PFSK-1 (cell line): Measurements from ENCODE around the gene SHLD1.

Source experiments
- FOXP2 ChIP-seq: optimal IDR thresholded peaks from 2 replicates; pipeline ENCODE3; 2011; ENCODE audit warnings: borderline replicate concordance, control low read depth, inconsistent platforms; ENCODE audit not compliant: insufficient read depth; ENCODE audit errors: extremely low read length, extremely low read depth
- POLR2AphosphoS5 ChIP-seq: IDR thresholded peaks from 2 replicates; pipeline ENCODE4 v1.6.1; 2012; ENCODE audit warnings: low read depth, mild to moderate bottlenecking, control low read depth, low read length, moderate library complexity
- SIN3A ChIP-seq: IDR thresholded peaks from 2 replicates; pipeline ENCODE4 v1.6.1; 2012; ENCODE audit warnings: mild to moderate bottlenecking, low read length, moderate library complexity, borderline replicate concordance; ENCODE audit not compliant: insufficient read depth
- TAF1 ChIP-seq: IDR thresholded peaks from 2 replicates; pipeline ENCODE4 v1.6.1; 2012; ENCODE audit warnings: low read length, control low read depth, borderline replicate concordance; ENCODE audit not compliant: insufficient read depth
- TF ChIP-seq, protein P1 (sequence below), 2 experiments: IDR thresholded peaks; 2 replicates each; pipeline versions ENCODE4 v1.6.1 to v1.8.0; 2011 to 2012; ENCODE audit warnings: low read depth in 2 of 2, low read length in 2 of 2, control low read depth in 1 of 2, inconsistent platforms in 1 of 2, mild to moderate bottlenecking in 1 of 2, moderate library complexity in 1 of 2; ENCODE audit not compliant: insufficient read depth in 1 of 2

DNA sequence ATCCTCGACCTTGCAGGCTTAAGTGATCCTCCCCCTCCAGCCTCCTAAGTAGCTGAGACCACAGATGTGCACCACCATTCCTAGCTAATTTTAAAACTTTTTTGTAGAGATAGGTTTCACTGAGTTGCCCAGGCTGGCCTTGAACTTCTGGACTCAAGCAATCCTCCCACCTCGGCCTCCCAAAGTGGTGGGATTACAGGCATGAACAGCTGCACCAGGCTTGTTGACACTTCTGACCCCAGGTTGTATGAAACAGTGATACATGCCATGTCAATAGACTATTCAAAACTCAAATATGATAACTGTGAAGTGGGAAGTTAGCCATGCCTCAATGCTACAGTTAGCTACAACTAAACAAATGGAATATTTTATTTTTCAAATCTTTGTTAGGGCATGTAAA lies 20.1 kb upstream of the SHLD1 start:
- TF ChIP-seq SIN3A, result no peak
- TF ChIP-seq, protein P1, sequence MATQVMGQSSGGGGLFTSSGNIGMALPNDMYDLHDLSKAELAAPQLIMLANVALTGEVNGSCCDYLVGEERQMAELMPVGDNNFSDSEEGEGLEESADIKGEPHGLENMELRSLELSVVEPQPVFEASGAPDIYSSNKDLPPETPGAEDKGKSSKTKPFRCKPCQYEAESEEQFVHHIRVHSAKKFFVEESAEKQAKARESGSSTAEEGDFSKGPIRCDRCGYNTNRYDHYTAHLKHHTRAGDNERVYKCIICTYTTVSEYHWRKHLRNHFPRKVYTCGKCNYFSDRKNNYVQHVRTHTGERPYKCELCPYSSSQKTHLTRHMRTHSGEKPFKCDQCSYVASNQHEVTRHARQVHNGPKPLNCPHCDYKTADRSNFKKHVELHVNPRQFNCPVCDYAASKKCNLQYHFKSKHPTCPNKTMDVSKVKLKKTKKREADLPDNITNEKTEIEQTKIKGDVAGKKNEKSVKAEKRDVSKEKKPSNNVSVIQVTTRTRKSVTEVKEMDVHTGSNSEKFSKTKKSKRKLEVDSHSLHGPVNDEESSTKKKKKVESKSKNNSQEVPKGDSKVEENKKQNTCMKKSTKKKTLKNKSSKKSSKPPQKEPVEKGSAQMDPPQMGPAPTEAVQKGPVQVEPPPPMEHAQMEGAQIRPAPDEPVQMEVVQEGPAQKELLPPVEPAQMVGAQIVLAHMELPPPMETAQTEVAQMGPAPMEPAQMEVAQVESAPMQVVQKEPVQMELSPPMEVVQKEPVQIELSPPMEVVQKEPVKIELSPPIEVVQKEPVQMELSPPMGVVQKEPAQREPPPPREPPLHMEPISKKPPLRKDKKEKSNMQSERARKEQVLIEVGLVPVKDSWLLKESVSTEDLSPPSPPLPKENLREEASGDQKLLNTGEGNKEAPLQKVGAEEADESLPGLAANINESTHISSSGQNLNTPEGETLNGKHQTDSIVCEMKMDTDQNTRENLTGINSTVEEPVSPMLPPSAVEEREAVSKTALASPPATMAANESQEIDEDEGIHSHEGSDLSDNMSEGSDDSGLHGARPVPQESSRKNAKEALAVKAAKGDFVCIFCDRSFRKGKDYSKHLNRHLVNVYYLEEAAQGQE (IDR thresholded peaks at IDR 0.05; ENCODE audit: insufficient read depth in 1 of 2, low read depth in 2 of 2, low read length in 2 of 2), result no peak
- TF ChIP-seq POLR2AphosphoS5, result no peak
- TF ChIP-seq TAF1, result no peak
- TF ChIP-seq FOXP2, result no peak
